ENCODE measurements around the gene CDH4.

GRCh38 chr20:61724376-61724775 is 472.3 kb downstream of the CDH4 start:
- TF ChIP-seq POLR2A (IDR thresholded peaks at IDR 0.05) (no peak), CTCF (IDR thresholded peaks at IDR 0.05) (no peak)
